HL-60/S4 (cell line): ENCODE data around the gene TM9SF4.

Experiments used
- in situ Hi-C: fragments of 300-500 bp; cut with MboI; formaldehyde crosslinking; loops from 2 replicates; pipeline ENCODE4 v1.14.3; 2022; ENCODE audit warnings: low sequenced_read_pairs

TM9SF4 gene, protein sequence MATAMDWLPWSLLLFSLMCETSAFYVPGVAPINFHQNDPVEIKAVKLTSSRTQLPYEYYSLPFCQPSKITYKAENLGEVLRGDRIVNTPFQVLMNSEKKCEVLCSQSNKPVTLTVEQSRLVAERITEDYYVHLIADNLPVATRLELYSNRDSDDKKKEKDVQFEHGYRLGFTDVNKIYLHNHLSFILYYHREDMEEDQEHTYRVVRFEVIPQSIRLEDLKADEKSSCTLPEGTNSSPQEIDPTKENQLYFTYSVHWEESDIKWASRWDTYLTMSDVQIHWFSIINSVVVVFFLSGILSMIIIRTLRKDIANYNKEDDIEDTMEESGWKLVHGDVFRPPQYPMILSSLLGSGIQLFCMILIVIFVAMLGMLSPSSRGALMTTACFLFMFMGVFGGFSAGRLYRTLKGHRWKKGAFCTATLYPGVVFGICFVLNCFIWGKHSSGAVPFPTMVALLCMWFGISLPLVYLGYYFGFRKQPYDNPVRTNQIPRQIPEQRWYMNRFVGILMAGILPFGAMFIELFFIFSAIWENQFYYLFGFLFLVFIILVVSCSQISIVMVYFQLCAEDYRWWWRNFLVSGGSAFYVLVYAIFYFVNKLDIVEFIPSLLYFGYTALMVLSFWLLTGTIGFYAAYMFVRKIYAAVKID

DNA sequence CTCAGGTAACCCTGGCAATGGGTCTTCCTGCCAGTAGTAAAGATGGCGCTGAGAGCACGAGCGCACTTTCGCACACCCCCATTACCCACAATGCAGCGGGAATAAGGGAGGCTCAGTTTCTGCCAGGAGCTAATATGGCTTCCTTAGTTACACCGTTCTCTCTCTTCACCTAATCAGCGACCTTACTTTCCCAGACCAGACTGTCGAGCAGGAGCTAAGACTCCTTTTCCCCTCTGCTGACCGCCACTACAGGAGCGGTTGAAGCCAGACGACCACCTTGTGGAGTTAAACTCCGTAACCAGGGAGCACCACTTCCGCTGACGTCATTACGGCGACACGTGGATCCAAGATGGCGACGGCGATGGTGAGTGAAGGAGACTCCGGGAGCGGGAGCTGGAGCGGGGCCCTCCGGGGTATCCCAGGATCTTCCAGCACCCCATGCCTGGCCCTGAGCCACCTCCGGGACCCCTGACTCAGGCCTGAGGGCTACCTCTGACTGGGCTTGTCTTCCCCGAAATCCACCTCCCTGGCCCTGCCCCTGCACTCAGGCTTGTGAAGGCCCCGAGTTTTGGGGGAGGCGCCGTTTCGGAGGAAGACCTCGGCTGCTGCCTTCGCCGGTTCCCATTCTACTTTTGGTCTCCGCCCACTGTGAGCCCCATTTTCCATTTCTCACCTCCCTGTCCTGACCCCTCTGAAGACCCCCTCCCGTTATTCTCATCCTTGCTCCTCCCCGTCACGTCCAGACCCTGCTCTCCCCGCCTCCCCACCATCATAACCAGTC, at the start of gene TM9SF4:
Gene TM9SF4, plus strand, starts transcription at position 323 of the 781 bp plus-strand sequence. Its CDS starts 27 bp downstream, at position 350.
- in situ Hi-C loops, result no loop called here

DNA sequence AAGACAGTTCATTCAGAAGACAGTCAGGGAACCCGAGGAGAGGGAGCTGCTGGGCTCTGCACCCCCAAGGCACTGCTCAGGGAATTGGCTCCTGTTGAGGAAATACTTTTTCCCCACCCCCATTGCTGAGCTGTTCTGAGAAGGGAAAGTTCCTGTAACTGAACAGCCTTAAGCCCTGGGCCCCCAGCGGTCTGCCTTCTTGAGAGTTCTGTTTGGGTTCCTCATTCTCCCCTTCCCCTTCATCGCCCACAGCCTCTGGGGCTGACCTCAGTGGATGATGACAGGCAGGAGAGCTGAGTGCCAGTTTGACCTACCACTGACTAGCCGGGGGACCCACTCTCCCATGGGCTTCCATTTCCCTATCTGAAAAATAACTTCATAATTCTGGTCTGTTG, 46.7 kb upstream of the TM9SF4 start:
- in situ Hi-C loops, result no loop called here

DNA sequence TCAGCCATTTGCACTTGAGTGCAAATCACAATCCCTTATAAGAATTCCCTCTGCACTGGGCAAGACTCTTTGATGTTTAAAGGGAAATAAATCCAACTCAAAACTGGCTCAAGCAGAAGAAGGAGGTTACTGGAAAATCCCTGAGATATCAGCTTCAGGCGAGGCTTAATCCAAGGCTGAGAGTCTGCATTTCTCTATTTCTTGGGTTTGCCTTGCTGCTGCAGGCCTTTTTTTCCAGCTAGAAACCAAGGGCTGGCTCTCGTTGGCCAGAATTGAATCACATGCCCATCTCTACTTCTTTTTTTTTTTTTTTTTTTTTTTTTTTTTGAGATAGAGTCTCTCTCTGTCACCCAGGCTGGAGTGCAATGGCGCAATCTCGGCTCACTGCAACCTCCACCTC, 45.8 kb upstream of the TM9SF4 start:
- in situ Hi-C loops, result no loop called here

DNA sequence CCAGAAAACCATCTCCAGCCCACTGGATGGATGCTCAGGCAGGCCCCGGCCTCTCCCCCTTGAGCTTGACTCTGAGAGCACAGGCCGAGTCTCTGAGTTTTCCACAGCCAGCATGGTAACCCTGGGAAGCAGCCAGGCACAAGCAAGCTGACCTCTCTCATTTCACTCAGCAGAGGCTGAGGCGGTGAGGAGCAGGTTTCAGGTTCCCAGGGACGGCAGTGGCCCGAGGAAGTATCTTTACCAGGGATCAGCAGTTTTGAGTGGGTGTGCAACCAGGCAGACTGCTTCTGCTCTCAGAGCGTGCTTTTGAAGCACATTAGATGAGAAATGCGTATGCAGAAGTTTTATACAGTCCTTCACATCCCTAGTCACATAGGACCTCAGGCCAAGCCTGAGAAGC, 44.8 kb upstream of the TM9SF4 start:
- in situ Hi-C loops, result no loop called here

DNA sequence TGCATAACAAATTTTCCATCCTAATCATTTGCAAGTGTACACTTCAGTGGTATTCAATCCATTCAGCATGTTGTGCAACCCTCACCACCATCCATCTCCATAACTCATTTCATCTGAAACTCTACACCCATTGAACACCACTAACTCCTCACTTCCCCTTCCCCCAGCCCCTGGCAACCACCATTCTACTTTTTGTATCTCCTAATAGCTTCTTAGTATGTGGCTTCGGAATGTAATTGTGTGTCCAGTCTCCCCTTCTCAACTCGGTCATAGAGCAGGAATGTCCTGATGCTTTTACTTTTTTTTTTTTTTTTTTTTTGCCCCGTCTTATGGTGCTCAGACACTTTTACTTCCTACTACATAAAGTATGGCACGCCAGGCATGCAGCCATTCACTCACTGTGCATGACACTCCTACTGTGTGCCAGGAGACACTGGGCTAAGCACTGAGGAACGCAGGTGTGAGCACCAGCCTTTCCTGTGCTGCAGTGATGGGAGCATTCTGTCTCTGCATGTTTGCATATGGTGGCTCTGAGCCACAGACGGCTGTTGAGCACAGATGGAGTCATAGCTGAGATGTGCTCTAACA, 42.2 kb upstream of the TM9SF4 start:
- in situ Hi-C loops, result no loop called here

DNA sequence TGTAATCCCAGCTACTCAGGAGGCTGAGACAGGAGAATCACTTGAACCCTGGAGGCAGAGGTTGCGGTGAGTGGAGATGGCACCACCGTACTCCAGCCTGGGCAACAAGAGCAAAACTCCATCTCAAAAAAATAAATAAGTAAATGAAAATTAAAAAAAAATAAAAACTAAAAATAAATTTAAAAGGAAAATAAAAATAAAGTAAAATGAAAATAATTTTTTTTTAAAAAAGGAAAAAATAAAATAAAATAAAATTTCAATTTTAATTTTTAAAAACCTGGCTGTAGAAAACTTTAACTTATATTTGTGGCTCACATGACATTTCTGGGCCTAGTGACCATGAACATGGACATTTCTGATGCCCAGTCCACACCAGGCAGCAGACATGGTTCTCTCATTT, 41.3 kb upstream of the TM9SF4 start:
- in situ Hi-C loops, result no loop called here

DNA sequence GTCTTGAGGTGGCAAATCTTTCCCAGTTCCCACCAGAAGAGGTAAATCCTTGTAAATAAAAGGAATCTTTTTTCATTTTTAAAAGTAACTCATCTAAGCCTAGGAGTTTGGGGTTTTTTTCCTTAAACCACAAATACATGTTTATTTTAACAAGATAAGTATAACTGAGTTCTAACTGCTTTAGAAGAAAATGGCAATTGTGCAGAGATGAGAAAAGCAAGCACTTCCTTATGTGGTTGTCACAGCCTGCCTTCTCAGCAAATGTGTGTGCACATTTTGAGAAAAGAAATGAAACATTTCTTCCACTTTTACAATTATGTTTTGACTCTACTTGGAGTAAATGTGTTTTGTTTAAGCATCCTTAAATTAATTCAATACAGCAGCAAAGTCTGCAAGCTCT, 39.8 kb upstream of the TM9SF4 start:
- in situ Hi-C loops, result no loop called here

DNA sequence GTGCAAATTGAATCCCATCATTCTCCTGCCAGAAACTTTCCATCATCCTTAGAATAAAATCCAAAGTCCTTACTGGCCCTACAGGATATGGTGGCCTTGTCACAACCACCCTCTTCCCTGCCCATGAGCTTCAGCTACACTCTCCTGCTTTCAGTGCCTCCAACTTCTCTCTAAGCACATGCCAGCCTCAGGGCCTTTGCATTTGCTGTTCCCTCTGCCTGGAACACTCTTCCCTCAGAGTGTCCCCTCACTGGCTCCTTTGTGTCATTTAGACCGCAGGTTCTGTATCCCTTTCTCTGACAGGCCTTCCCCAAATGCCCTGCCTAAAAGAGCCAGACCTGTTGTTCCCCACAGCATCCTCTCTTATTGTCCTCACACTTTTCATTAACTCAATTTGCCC, 39.2 kb upstream of the TM9SF4 start:
- in situ Hi-C loops, result no loop called here

DNA sequence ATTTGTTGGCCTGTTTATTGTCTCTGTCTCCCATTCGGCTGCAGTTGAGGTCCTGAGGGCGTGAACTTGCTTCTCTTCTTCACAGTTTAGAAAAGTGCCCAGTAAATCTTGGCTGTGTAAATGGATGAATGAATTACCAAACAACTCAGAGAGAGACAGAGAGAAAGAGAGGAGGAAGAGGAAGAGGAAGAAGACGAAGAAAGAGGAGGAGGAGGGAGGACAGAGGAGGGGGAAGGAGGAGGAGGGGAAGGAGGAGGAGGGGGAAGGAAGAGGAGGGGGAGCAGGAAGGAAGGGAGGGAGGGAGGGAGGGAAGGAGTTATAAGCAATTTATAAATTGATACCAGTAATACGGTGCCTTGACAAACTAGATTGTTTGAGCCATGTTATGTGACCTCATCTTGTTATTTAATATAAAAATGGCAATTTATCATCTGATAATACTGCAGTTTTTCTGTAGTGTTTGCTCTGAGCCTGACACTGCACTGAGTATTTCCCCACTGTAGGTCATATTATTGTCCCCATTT, 38.8 kb upstream of the TM9SF4 start:
- in situ Hi-C loops, result no loop called here

DNA sequence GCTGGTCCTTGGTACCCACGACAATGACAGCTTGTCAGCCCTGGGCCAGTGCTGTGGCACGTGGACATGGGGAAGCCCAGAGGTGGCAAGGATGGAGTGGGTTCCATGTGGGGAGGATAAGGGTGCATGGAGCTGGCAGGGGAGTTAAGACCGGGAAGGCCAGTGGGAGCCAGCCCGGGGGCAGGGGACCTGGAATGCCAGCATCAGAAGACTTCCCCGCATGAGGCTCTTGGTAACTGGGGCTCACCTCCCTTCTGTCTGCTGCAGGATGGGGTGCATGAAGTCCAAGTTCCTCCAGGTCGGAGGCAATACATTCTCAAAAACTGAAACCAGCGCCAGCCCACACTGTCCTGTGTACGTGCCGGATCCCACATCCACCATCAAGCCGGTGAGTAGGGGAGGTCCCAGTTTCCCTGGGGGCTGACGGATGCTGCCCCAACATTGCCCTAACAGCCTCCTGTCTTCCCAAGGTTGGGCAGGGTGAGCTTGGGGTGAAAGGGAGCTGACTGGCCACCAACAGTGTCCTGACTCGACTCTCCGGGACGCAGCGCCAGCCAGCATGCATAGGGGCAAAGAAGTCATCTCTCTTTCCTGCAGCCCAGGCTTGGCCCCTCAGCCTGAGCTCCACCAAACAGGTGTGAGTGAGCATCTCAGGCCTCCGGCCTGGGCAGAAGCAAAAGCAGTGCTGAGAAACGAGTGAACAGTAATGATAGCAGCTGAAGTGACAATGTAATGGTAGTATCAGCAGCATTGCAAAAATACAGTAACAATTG, 37.9 kb upstream of the TM9SF4 start:
- in situ Hi-C loops, result no loop called here

DNA sequence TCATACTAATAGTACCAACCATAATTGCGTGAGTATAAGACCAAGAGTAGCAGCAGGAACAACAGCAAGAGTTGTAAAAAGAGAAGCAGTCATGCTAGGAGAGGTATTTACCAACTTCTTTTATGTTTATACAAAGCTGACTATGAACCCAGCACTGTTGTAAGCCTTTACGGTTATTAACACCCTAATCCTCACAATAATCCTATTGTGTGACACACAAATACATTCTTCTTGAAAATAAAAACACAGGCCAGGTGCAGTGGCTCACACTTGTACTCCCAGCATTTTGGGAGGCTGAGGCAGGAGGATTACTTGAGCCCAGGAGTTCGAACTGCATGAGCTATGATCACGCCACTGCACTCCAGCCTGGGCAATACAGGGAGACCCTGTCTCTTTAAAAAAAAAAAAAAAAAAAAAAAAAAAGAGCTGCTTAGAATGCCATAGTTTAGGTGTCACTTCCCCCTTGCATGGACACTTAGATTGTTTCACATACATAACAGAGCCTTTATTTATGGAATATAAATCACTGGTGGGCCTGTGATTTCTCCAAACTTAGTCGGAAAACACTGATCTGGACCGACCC, 37.3 kb upstream of the TM9SF4 start:
- in situ Hi-C loops, result no loop called here

DNA sequence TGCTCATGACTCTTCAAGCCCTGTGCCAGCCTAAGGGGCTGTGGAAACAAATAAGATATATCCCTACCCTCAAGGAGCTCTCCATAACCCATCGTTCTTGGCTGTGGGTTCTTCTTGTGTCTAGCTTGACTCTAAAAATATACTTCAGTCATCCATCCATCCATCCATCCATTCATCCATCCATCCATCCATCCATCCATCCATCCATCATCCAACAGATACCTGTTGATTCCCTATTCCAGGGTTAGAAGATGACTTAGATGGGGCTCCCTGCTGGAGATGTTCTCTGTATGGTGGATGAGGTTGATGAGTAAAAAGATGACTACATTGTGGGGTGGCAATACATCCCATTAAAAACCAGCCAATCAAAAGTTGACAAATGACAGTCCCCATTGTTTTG, 34.0 kb upstream of the TM9SF4 start:
- in situ Hi-C loops, result no loop called here

DNA sequence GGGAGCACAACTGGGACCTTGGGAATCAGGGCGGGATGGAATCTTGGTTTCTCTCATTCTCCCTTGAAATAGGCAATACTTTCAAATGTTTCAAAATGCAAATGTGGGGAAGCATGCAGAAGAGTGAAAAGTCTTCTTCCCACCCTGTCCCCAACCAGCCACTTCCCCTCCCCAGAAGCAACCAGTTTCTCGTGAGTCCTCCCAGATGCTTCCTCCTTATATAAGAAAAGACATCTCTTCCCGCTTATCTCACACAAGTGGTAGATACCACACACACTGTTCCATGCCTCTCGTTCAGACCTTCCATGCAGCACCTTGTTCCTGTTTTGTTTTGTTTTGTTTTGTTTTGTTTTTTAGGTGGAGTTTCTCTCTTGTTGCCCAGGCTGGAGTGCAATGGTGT, 32.3 kb upstream of the TM9SF4 start:
- in situ Hi-C loops, result no loop called here

DNA sequence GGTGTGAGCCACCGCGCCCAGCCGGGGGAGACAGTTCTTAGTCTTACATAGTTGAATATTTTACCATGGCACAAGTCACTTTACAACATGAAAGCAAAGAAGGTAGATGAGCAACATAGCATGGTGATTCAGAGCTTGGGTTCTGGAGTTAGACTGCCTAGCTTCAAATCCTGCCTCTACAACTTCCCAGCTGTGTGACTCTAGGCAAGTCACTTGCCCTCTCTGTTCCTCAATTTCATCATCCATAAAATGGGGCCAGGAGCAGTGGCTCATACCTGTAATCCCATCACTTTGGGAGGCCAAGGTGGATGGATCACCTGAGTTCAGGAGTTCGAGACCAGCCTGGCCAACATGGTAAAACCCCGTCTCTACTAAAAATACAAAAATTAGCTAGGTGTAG, 31.2 kb upstream of the TM9SF4 start:
- in situ Hi-C loops, result no loop called here

DNA sequence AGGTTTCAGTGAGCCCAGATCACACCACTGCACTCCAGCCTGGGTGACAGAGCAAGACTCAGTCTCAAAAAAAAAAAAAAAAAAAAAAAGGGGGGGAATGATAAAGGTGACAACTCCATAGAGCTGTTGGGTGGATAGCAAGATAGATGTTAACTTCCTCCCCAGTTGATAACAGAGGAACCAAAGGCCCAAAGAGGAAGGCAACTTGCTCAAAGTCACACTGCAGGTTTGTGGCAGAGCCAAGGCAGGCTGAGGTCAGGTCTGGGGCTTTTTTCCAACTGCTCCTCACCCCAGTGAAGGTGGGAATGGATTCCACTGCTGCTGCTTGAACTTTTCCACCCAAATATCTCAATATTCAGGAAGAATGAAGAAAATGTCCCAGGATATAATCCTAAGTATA, 30.7 kb upstream of the TM9SF4 start:
- in situ Hi-C loops, result no loop called here

DNA sequence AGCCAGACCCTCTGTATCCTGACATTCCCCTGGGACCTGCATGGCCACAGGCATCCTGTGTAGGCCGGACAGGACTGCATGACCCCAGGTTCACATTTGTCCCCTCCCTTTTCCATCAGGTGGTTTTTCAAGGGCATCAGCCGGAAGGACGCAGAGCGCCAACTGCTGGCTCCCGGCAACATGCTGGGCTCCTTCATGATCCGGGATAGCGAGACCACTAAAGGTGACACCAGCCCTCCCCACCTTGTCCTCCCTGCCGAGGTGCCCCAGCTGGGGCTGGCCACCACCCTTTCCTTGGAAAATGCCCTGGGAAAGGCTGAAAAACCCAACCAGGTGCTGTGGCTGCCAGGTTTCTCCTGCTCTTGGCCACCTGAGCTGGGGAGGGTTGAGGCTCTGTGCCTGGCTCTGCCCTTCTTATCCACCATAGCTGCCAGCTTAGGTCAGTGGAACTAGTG, 29.8 kb upstream of the TM9SF4 start:
- in situ Hi-C loops, result loop anchor here (5.0 kb wide), 1 partner anchor 47 kb away; no protein-coding TSS in a partner anchor

DNA sequence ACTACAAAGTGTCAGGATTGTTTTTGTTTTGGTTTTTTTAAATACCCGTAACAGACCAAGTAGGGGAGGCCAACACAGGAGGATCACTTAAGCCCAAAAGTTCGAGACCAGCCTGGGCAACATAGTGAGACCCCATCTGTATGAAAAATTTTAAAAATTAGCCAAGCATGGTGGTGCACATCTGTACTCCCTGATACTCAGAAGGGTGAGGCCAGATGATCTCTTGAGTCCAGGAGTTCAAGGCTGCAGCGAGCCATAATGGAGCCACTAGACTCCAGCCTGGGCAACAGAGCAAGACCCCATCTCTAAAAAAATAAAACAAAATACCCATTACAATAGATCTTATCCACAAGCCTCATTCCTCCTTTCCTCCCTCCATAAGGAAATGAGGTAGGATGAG, 28.7 kb upstream of the TM9SF4 start:
- in situ Hi-C loops, result loop anchor here (5.0 kb wide), 1 partner anchor 48 kb away; no protein-coding TSS in a partner anchor

DNA sequence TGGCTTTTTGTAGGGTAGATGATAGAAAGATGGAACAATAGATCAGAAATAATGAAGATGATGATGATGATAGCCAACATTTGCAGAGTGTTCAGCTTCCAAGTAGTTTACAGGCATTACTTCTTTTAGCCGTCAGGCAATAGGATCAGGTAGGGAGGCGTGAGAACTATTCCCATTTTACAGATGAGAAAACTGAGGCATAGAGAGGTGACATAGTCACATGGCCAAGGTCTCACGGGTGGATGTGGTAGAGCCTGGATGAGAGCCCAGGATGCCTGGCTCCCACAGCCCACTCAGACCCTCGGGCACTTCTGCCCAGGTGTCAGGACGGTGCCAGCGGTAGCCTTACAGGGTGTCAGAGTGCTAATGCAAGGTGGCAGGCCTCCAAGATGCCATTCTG, 26.0 kb upstream of the TM9SF4 start:
- in situ Hi-C loops, result loop anchor here (5.0 kb wide), 1 partner anchor 51 kb away; no protein-coding TSS in a partner anchor

DNA sequence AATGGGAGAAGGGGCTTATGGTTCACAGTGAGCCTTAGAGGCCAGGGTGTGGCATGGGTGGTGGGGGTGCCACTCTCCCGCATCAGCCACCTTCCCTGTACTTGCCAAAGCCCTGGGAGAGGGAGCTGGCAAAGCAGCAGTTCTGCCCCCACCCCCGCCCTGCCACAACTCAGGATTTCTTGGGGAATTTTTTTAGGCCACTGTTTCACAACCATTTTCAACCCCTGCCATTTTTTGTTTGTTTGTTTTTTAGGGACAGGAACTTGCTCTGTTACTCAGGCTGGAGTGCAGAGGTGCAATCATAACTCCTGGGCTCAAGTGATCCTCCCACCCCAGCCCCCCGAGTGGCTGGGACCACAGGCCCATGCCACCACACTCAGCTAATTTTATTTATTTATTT, 22.4 kb upstream of the TM9SF4 start:
- in situ Hi-C loops, result no loop called here

DNA sequence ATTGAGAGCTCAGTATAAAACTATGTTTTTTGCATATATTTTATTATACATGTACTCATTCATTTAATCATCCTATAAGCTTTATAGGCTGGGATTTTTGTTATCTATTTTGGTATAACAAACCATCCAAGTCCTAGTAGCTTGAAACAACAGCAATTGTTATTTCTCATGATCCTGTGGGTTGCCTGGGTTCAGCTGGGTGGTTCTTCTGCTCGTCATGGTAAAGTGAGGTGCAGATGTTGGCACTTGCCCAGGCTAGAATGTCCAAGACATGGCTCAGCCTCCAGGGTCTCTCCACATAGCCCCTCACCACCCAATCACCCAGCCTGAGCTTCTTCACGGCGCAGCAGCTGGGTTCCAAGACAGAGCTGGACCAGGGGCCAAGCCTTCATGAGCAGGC, 20.8 kb upstream of the TM9SF4 start:
- in situ Hi-C loops, result no loop called here
